HG02970 (cell line): ENCODE data around the gene PRXL2C.
"Not testable (repeated sequence)": the region's sequence is repeated elsewhere in the genome, so short reads cannot be mapped to it uniquely, and the experiment has no call there.

Source experiments
- ATAC-seq: cut with Tn5 transposase; IDR thresholded peaks from one replicate; pipeline ENCODE4 v1.9.1; 2021; ENCODE audit warnings: mild to moderate bottlenecking, moderate library complexity, moderate number of reproducible peaks; ENCODE audit not compliant: unreplicated experiment, low FRiP score

The PRXL2C gene

GRCh38 chr9:96614664-96615063 is 40.5 kb downstream of the PRXL2C start:
- ATAC-seq, result not testable (repeated sequence)

- ATAC-seq, result no peak
These were observed 42.0 kb downstream of the PRXL2C start for GRCh38 chr9:96612966-96613589.

- ATAC-seq, result no peak
These were observed 42.8 kb downstream of the PRXL2C start for GRCh38 chr9:96612105-96612965.

- ATAC-seq, result no peak
These were observed 43.8 kb downstream of the PRXL2C start for GRCh38 chr9:96611302-96611701.

GRCh38 chr9:96609732-96610131 is 45.4 kb downstream of the PRXL2C start:
- ATAC-seq, result no peak

- no peak for ATAC-seq
These were observed 47.1 kb downstream of the PRXL2C start for GRCh38 chr9:96607971-96608370.

- no peak for ATAC-seq
These were observed 49.8 kb downstream of the PRXL2C start for GRCh38 chr9:96605328-96605727.

GRCh38 chr9:96604004-96604319 is 51.2 kb downstream of the PRXL2C start:
- ATAC-seq, result no peak

- ATAC-seq, result no peak
These were observed 51.7 kb downstream of the PRXL2C start for GRCh38 chr9:96603305-96604003.

GRCh38 chr9:96599298-96599697 is 55.8 kb downstream of the PRXL2C start:
- ATAC-seq, result no peak

GRCh38 chr9:96596601-96597111 is 58.5 kb downstream of the PRXL2C start:
- no peak for ATAC-seq
